Measurements from ENCODE around the gene RNH1. TPM values are rescaled to one million over a fixed set of nuclear protein-coding genes. Genes with fewer than 3 reads are reported as not detected.

RNH1 gene
- total RNA-seq, 1 donor = 165 TPM

DNA sequence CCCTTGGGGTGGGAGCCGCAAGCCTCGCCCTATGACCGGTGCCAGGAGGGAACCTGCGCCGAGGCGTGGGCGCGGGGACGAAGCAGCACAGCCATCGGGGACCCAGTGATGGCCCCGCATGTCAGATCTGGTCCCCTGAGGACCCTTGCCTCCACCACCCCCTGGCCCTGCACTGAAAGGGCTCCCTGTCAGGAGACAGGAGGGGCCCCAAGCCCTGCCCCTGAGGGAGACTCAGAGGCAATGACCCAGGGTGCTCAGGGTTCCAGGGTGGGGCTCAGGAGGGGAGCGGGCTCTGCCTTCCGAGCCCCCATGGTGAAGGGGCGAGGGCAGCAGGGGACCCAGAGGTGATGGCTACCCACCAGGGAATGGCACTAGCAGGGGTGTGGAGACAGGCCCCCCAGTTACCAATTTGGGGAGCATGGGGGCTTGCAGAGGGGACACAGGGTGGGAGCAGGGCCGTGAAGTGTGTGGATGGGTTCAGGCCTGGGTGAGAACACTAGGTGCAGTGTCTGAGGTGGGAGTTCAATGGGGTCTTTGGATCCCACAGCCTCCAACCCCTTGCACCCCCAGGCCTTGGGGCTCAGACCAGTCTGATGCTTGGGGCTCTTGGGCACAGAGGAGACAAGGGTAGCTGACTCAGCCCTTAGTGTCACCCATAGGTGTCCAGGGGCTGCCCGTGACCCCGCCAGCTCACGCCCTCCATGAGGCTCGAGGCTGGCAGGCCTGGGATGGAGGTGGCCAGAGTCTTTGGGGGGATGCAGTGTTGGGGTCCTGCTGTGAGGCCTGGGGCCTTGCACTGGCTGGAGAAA, 30.8 kb upstream of the RNH1 start:
- no peak for DNase-seq (ENCODE audit: low read depth in 2 of 3, low spot score in 2 of 3)

DNA sequence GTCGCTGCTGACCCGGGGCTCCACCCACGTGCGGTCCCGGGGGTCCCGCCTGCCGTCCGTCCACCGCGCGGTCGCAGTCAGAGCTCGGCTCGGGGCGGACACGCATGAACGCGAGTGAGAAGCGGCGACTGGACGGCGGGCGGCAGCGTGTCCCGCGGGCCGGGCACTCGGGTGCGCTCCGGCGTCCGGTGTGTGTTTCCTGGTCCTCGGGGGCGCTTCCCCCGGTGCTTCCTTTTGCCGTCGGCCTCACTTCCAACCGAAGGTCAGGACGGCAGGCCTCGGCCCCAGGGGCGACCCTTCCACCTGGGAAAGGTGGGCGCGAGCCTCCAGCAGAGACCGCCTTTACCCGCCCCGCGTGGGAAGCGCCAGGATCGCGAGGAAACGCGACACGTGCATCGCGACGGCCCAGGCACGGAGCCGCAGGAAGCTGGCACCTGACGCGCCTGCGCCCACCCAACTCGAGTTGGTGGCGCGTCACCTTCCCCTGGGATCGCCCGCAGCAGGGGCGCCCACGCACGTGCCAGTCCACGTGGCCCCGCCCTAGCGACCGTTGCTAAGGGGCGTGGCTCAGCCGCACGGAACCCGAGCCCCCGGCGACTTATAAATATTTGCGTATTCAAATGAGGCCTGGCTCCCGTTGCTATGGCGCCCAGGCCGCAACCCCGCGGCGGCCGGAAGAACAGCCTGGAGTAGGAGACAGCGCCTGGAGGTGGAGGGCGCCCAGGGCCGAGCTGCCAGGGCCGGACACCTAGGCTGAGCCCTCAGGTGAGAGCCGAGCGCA, 30.0 kb upstream of the RNH1 start, which contains the start of gene LRRC56:
LRRC56 (plus strand) TSS at position 687 of the 781 bp plus-strand sequence. CDS start 3,158 bp downstream, outside the sequence.
- DNase-seq (ENCODE audit: low read depth in 2 of 3, low spot score in 2 of 3) = peak; percentile 86 to 92 (median 90)

DNA sequence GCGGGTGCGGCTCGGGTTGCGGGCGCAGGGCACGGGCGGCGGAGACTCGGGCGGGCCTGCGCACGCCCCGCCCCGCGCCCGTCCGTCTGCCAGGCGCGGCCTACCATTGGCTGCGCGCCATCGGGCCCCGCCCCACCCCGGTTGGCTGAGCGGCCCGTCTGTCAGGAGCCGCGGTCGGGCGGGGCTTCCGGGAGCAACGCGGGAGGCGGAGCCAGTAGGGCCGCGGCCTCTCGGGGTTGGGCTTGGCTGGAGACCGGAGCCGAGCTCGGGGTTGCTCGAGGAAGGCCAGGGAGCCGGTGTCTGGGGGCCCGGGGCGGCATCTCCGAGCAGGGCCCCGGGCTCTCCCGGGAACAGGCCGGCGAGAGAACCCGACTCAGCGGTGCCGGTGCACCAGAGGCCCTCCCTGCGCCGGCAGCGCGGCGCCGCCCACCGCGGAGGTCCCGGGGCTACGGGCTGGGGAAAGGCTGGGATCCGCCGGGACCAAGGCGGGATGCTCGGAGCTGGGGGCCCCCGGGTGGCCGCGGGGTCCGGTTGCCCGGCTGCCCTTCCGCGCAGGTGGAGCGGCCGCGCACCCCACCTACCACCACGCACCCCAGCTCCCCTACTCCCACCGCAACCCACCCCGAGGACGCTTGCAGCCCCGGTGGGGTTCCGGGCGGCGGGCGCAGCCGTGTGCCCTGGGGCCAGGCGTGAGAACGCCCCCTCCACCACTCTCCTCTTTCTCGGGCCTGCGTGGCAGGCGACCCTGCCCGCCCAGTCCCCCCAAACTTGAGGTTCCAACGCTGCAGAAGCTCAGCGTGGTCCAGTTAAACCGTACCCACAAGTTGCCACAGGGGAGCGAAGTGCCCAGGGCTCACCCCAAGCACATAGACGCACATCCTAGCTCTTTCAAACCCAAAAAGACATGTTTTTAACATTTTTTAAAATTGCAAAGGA, 28.7 kb upstream of the RNH1 start, which contains the start of gene HRAS:
HRAS (minus strand) TSS at position 58 of the 936 bp plus-strand sequence.
- DNase-seq (ENCODE audit: low read depth in 2 of 3, low spot score in 2 of 3) = peak; percentile 86 to 96 (median 94)

DNA sequence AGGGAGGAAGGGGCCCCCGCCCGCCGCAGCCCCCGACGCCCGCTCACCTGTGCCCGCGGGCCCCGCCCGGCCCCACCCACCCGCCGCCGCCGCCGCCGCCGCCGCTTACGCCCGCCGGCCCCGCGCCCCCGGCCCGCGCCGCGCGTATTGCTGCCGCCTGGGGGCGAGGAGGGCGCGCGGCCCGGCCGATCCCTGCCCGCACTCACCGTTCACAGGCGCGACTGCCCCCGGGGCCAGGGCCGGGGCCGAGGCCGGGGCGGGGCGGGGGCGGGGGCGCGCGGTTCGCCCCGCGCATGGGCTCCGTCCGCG, 28.1 kb upstream of the RNH1 start:
- no peak for DNase-seq (ENCODE audit: low read depth in 2 of 3, low spot score in 2 of 3)

DNA sequence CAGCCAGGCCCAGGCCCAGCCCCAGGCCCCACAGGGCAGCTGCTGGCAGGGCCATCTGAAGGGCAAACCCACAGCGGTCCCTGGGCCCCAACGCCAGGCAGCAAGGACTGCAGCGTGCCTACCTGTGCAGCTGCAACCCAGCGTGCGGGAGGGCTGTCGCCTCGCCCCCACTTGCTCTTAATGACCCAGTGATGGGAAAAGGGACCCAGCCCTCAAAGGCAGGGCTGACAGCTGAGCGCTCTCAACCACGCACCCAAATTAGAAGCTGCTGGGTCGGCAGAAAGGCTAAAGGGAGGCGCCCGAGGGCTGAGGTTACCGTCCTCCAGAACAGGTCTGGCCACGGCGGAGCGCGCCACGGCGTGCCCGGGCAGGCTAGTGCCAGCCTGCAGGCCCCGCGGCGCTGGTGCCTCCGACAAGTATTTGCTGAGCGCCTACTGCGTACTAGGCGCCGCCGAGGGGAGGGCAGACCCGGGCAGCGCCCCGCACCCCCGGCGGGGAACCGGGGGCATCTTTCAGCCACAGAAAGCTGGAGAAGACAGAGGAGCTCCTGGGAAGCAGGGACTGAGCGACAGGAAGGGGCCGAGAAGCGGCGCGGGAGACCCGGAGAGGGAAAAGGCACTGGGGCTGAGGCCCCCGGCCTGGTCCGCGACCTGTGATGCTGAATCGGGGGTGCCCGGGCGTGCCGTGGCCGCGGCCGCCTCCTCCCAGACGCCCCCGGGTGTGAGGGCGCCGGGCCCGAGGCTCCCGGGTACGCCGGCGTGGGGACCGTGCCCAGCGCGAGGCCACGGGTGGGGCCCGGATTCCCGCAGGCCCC, 27.6 kb upstream of the RNH1 start:
- DNase-seq (ENCODE audit: low read depth in 2 of 3, low spot score in 2 of 3) = no peak

DNA sequence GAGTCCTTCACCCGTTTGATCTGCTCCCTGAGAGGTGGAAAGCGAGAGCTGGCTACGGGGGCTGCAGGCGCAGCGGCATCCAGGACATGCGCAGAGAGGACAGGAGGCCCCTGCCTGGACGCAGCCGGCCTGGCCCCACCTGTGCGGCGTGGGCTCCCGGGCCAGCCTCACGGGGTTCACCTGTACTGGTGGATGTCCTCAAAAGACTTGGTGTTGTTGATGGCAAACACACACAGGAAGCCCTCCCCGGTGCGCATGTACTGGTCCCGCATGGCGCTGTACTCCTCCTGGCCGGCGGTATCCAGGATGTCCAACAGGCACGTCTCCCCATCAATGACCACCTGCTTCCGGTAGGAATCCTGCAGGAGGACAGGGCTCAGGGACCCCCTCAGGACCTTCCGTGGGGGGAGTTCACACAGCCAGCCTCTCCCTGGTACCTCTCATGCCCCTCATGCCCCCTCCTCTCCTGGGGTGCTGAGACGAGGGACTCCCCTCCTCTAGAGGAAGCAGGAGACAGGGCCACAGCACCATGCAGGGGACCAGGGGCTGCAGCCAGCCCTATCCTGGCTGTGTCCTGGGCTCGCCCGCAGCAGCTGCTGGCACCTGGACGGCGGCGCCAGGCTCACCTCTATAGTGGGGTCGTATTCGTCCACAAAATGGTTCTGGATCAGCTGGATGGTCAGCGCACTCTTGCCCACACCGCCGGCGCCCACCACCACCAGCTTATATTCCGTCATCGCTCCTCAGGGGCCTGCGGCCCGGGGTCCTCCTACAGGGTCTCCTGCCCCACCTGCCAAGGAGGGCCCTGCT, 26.7 kb upstream of the RNH1 start:
- no peak for DNase-seq (ENCODE audit: low read depth in 2 of 3, low spot score in 2 of 3)

DNA sequence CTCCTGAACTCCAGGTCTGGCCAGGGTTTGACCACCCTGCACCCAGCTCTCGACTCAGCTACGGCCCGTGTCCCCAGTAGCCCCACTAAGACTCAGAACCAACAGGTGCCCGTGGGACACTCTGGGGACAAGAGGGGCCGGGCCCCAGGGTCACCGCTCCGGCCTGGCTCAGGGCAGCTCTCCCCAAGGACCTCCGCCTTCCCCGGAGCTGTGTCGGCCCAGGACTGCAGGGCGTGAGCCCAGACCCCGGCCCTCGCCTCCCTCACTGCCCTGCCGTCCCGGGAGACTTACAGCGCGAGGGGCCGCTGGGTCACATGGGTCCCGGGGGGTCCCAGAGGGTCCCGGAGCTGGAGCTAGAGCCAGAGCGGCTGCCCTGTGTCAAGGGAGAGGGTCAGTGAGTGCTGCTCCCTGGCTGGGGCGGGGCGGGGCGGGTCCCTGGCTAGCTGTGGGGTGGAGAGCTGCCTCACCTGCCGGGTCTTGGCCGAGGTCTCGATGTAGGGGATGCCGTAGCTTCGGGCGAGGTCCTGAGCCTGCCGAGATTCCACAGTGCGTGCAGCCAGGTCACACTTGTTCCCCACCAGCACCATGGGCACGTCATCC, 26.0 kb upstream of the RNH1 start:
- DNase-seq (ENCODE audit: low read depth in 2 of 3, low spot score in 2 of 3) = no peak

DNA sequence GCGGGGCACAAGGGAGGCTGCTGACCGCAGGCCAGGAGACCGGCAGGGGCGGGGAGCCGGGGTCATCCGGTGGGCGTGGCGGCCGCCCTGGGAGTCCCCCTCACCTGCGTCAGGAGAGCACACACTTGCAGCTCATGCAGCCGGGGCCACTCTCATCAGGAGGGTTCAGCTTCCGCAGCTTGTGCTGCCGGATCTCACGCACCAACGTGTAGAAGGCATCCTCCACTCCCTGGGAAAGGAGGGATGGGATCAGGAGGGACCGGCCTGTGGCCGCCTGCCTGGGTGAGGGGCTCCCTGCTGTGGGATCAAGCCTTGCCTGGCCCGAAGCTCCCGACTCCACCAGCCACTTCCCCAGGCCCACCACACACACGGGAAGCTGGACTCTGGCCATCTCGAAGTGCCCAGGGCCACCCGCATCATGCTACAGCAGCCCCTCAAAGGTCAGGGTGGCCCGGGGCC, 25.5 kb upstream of the RNH1 start:
- no peak for DNase-seq (ENCODE audit: low read depth in 2 of 3, low spot score in 2 of 3)

DNA sequence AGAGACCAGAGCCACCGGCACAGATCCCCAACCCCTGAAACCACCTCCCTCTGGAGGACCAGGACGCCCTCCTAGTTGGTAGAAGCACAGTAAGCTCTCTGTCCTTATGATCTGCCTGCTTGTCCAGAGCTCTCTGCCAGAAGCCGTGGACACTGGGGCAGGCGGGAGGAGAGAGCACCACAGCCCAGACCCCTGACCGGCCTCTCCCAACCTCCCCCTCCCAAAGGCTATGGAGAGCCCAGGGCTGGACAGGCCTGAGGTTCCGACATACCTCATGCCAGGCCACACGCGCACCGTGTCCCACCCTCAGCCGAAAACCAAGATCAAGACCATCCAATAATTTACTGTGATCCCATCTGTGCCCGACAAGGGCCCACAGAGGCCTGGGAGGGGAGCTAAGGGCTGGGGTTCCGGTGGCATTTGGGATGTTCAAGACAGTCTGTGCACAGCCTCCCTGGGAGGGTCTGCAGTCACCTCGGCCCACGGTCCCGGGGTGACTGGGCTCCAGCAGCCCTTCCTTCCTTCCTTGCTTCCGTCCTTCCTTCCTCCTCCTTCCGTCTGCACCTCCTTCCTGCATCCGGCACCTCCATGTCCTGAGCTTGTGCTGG, 25.0 kb upstream of the RNH1 start:
- no peak for DNase-seq (ENCODE audit: low read depth in 2 of 3, low spot score in 2 of 3)

DNA sequence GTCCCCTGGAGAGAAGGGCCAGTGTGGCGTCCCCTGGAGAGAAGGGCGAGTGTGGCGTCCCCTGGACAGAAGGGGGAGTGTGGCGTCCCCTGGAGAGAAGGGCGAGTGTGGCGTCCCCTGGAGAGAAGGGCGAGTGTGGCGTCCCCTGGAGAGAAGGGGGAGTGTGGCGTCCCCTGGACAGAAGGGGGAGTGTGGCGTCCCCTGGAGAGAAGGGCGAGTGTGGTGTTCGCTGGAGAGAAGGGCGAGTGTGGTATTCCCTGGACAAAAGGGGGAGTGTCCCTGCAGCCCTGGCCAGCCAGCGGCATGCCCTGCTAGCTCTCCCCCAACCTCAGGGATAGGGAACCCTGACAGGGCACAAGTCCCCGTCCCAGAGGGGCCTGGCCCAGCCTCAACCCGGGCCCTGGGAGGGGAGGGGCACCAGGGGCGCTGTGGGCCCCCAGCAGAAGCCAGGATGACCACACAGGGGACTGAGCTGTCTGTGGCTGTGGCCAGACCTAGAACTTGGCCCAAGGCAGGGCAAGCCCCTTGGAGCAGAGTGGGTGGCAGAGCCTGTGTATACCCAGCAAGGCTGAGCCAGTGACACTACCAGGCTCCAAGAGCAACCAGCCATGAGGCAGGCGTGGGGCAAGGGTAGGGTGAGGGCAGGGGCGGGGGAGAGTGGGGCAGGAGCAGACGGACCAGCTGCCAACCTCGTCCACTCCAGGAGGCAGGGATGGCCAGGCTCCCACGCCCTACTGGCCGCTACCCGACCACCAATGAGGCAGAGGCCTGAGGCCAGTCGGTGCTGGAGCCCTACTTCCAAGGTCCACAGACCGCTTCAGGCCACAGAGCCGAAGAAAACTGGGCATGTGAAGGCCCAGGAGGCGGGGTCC, 24.2 kb upstream of the RNH1 start:
- no peak for DNase-seq (ENCODE audit: low read depth in 2 of 3, low spot score in 2 of 3)

DNA sequence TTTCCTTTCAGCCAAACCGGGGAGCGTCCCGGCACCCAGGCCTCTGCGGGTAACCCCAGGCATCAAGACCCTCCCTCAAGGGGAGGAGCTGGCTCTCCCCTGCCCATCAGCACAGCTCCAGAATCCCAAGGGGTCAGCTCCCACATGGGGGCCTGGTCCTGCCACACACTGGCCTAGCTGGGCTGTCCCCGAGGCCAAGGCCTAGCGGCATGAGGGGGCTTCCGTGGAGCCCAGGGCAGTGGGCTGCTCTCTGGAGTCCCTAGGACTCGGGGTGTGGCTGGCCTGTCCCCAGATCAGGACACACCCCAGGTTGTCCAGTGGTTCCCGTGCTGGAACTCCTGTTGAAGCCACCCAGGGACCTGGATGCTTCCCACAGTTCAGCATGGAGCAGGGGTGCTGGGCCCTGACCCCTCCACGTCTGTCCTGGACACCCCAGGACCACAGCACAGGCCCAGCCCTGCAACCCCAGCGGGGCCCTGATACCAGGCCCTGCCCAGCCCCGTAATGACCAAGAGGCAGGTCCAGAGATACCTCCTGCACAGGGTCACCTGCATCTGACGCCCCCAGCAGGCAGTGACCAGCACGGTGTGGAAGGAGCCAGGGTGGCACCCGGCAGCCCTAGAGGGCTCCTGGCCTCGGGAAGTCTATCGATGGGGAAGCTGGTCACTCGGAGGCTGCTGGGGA, 22.8 kb upstream of the RNH1 start:
- no peak for DNase-seq (ENCODE audit: low read depth in 2 of 3, low spot score in 2 of 3)

DNA sequence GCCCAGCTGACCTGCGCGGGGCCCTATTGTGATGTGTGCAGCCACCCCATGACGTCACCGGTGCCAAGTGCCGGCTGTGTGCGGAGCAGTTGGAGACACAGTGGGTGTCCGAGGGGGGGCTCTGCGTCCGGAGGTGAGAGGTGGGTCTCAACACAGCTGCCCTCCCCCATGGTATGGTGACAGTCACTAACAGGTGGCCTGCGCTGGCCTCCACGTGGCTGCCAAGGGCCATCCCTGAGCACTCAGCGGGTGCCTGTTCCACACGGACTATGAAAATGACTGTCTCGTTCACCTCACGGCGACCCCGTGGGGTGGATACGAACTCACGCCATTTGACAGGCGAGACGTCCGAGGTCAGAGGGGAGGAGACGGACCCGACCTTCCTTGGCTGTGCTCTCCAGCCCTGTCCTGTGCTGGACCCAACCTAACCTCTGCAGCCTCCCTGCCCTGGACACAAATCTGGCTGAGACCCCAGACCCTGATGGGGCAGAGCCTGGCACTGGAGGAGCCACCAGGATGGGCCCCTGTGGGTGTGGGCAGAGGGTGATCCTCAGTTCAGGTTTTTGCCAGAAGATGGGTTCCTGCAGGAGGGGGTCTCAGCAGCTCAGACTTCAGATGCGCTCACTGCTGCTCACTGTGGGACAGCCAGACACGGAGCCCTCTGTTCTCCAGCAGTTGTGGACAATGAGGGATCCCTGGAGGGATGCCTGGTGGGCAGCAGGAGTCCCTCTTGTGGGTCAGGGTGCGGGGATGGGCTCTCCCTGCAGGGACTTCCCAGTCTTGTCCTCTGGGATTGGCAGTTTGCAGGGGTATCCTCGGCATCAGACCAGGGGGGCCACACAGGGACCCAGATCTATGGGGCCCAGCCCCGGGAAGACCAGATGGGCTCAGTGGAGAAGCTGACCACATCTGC, 22.0 kb upstream of the RNH1 start:
- no peak for DNase-seq (ENCODE audit: low read depth in 2 of 3, low spot score in 2 of 3)

DNA sequence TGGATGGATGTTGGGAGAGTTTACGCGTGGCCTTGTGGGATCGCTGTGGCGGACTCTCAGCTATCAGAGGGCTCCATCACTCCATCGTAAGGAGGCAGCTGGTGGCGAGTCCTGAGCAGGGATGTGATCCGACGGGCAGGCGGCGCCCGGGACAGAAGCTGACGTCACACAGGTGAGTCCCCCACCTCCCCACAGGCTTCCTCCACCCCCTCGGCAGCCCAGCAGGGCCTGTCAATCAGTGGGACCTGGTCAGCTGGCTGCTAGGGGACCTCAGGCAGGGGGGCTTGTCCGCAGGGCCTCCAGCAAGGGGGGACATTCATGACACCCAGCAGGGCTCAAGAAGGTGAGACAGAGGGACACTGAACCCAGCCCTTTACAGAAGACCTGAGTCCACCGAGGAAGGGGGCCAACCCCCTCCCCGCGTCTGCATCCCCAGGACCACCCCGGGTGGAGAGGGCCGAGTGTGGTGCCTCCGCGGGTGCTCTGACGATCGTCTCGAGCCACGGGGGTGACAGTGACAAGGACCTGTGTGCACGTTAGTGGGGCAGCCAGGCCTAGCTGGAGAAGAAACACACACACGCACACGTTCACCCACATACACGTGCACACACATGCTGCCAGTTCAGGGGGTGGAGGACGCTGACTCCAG, 21.2 kb upstream of the RNH1 start:
- DNase-seq (ENCODE audit: low read depth in 2 of 3, low spot score in 2 of 3) = no peak

DNA sequence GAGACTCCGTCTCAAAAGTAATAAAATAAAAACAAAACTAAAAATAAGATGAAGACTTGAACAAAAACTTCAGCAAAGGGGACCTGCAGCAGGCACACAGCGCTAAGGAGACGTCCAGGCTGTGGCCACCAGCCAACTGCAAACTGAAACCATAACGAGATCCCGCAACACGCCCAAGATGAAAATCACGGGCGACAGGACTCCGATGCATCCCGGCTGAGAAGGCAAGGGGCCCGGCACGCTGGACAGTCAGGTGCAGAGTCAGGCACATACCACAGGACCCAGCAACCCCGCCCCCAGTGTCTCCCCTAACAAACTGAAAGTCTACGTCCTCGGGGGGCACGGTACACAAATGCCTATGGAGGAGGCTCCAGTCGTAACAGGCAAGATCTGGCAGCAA, 19.1 kb upstream of the RNH1 start:
- no peak for DNase-seq (ENCODE audit: low read depth in 2 of 3, low spot score in 2 of 3)

DNA sequence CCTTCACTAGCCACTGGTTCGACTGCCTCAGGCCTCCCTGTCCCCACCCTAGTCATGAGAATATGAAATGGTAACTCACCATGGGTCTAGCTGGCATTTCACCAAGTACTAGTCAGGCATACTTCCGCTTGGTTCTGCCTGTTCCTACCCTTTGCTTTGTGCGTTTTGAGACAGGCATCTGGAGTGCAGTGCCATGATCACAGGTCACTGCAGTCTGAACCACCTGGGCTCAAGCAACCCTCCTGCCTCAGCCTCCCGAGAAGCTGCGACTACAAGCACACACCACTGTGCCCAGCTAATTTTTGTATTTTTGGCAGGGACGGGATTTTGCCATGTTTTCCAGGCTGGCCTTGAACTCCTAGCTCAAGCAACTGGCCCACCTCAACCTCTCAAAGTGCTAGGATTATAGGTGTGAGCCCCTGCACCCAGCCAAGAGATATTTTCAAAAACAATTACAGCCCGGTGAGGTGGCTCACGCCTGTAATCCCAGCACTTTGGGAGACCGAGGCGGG, 14.2 kb upstream of the RNH1 start:
- no peak for DNase-seq (ENCODE audit: low read depth in 2 of 3, low spot score in 2 of 3)
